ENCODE results near the gene HDAC3.

GRCh38 chr5:141598391-141599345 is 38.0 kb downstream of the HDAC3 start:
- no peak for TF ChIP-seq CTCF (IDR thresholded peaks at IDR 0.05)
- TF ChIP-seq POLR2A (IDR thresholded peaks at IDR 0.05), result no peak
- TF ChIP-seq EP300 (IDR thresholded peaks at IDR 0.05), result no peak

All from ovary (tissue), 3 donors.